K562 (cell line): ENCODE data around the gene HIVEP3. TPM values are rescaled to one million over a fixed set of nuclear protein-coding genes. Genes with fewer than 3 reads are reported as not detected.

ENCODE experiments used
- ATAC-seq: fragments of 200-7000 bp; cut with Tn5 transposase; 3 replicates; pipeline ENCODE4 v1.9.1; 2020; ENCODE audit warnings: moderate library complexity
- BruUV-seq: library from RNA; stranded (reverse); fragments of 400-500 nt; replicated peaks from 2 replicates; lab custom pipeline; 2021; lab: Mats Ljungman, UMichigan
- CTCF ChIA-PET: fragments of 300-600 bp; formaldehyde crosslinking; extraction: SDS; loops from one replicate; lab custom pipeline; 2021; ENCODE audit warnings: low intra/inter-chr PET ratio; lab: Yijun Ruan, JAX
- POLR2A ChIA-PET: fragments of 300-600, 350-650 bp; sonication (Branson Sonifier 250); formaldehyde crosslinking; extraction: SDS; loops from one replicate; lab custom pipeline; 2021; ENCODE audit warnings: antibody characterized with exemption, inconsistent platforms; lab: Yijun Ruan, JAX
- DNase-seq, 4 experiments: peaks; one replicate each; pipeline versions ENCODE4 v3.0.0 to v3.0.0-alpha.2; 2011 to 2018; ENCODE audit warnings: low spot score in 3 of 4, mixed read lengths in 3 of 4; ENCODE audit errors: extremely low read depth in 1 of 4
- FAIRE-seq: peaks from 2 replicates; lab custom pipeline; 2011; peaks lifted over from hg19 to GRCh38; lab: Jason Lieb, UNC
- H2AFZ ChIP-seq: 2 replicates; pipeline ENCODE4 v1.6.0; 2011; ENCODE audit warnings: low read depth, low read length, control low read depth, inconsistent platforms
- H3K27ac ChIP-seq: fragments of 200-600 bp; 3 replicates; pipeline ENCODE4 v1.8.0; 2011; ENCODE audit warnings: low read depth, mild to moderate bottlenecking, control low read depth, inconsistent platforms, low read length, moderate library complexity, mixed read lengths; ENCODE audit errors: extremely low read depth
- H3K27me3 ChIP-seq, 2 experiments: fragments of 300-600 bp in 1 of 2; 2 replicates in 1 of 2; 3 replicates in 1 of 2; pipeline versions ENCODE4 v1.6.0 to v1.8.0; 2011; ENCODE audit warnings: inconsistent platforms in 2 of 2, low read length in 2 of 2, mild to moderate bottlenecking in 1 of 2, mixed read lengths in 1 of 2, moderate library complexity in 1 of 2; ENCODE audit not compliant: control insufficient read depth in 2 of 2, insufficient read depth in 2 of 2
- H3K36me3 ChIP-seq: fragments of 300-600 bp; 3 replicates; pipeline ENCODE4 v1.8.0; 2011; ENCODE audit warnings: mild to moderate bottlenecking, low read length, inconsistent platforms; ENCODE audit not compliant: control insufficient read depth, insufficient read depth
- H3K4me1 ChIP-seq, 2 experiments: fragments of 200-600 bp in 1 of 2; replicated peaks in 1 of 2; 2 replicates in 1 of 2; 3 replicates in 1 of 2; pipeline versions ENCODE4 v1.5.1 to v1.8.0; 2011; ENCODE audit warnings: inconsistent platforms in 2 of 2, low read length in 2 of 2, mild to moderate bottlenecking in 1 of 2, mixed read lengths in 1 of 2, moderate library complexity in 1 of 2; ENCODE audit not compliant: control insufficient read depth in 2 of 2, insufficient read depth in 2 of 2
- H3K4me2 ChIP-seq: 2 replicates; pipeline ENCODE4 v1.6.1; 2011; ENCODE audit warnings: low read length, control low read depth, inconsistent platforms, mixed read lengths; ENCODE audit not compliant: insufficient read depth
- H3K4me3 ChIP-seq: fragments of 200-600 bp; sonication (generic), shearing (Covaris generic); 2 replicates; pipeline ENCODE4 v1.5.1; 2016; ENCODE audit warnings: control low read depth, inconsistent platforms
- H3K79me2 ChIP-seq: fragments of 200-600 bp; 3 replicates; pipeline ENCODE4 v1.8.0; 2011; ENCODE audit warnings: low read length, inconsistent platforms; ENCODE audit not compliant: control insufficient read depth, insufficient read depth
- H3K9ac ChIP-seq, 2 experiments: 2 replicates each; pipeline versions ENCODE4 v1.6.0 to v1.6.1; 2011; ENCODE audit warnings: low read depth in 2 of 2, low read length in 2 of 2, control low read depth in 1 of 2, inconsistent platforms in 1 of 2, mild to moderate bottlenecking in 1 of 2, mixed read lengths in 1 of 2; ENCODE audit not compliant: insufficient read depth in 1 of 2
- H3K9me1 ChIP-seq: one replicate; pipeline ENCODE4 v1.6.0; 2011; ENCODE audit warnings: inconsistent platforms, mild to moderate bottlenecking, low read length, moderate library complexity; ENCODE audit not compliant: control insufficient read depth, insufficient read depth
- H3K9me3 ChIP-seq: replicated peaks from 2 replicates; pipeline ENCODE4 v1.5.1; 2011; ENCODE audit warnings: low read depth, low read length, inconsistent platforms; ENCODE audit not compliant: control insufficient read depth, insufficient read depth
- H4K20me1 ChIP-seq: replicated peaks from 2 replicates; pipeline ENCODE4 v1.6.1; 2011; ENCODE audit warnings: low read length, inconsistent platforms, mixed read lengths; ENCODE audit not compliant: control insufficient read depth, insufficient read depth
- E2F4 ChIP-seq: sonication (generic); formaldehyde crosslinking; IDR thresholded peaks from 2 replicates; pipeline ENCODE4 v1.8.0; 2022; ENCODE audit warnings: mild to moderate bottlenecking, low read depth, missing genetic modification reagents
- GABPA ChIP-seq: fragments of 200-800 bp; sonication (Bioruptor generic); conservative IDR thresholded peaks from 2 replicates; pipeline ENCODE4 v1.6.1; 2016; ENCODE audit warnings: low read depth, missing genetic modification characterization, missing compliant biosample characterization
- NCOR1 ChIP-seq: fragments of 450-650 bp; IDR thresholded peaks from 2 replicates; pipeline ENCODE4 v1.6.1; 2016; ENCODE audit warnings: mild to moderate bottlenecking, moderate library complexity
- NFYB ChIP-seq: IDR thresholded peaks from 2 replicates; pipeline ENCODE4 v1.6.1; 2011; ENCODE audit warnings: mild to moderate bottlenecking, moderate library complexity; ENCODE audit not compliant: insufficient read length; ENCODE audit errors: extremely low read depth
- NUFIP1 ChIP-seq: fragments of 450-650 bp; IDR thresholded peaks from 2 replicates; pipeline ENCODE4 v1.6.1; 2018; ENCODE audit not compliant: partially characterized antibody
- RBM15 ChIP-seq: fragments of 200-400 bp; formaldehyde crosslinking; IDR thresholded peaks from 2 replicates; pipeline ENCODE4 v1.6.1; 2018; ENCODE audit warnings: mild to moderate bottlenecking, low read length, moderate library complexity; ENCODE audit not compliant: insufficient read depth
- RBM22 ChIP-seq: fragments of 200-400 bp; formaldehyde crosslinking; IDR thresholded peaks from 2 replicates; pipeline ENCODE4 v1.6.1; 2018; ENCODE audit warnings: low read length, low read depth; ENCODE audit not compliant: poor library complexity, severe bottlenecking
- SMAD2 ChIP-seq: fragments of 150-350 bp; IDR thresholded peaks from 2 replicates; pipeline ENCODE4 v1.6.1; 2014; ENCODE audit warnings: low read depth, mild to moderate bottlenecking, low read length
- SOX6 ChIP-seq: fragments of 450-650 bp; IDR thresholded peaks from 2 replicates; pipeline ENCODE4 v1.6.1; 2014; ENCODE audit warnings: mild to moderate bottlenecking
- SREBF2 ChIP-seq: sonication (generic); formaldehyde crosslinking; IDR thresholded peaks from 2 replicates; pipeline ENCODE4 v1.4.0; 2020; ENCODE audit warnings: mild to moderate bottlenecking, missing genetic modification reagents
- ZFPM2 ChIP-seq: fragments of 250-450 bp; sonication (Bioruptor Pico); IDR thresholded peaks from 2 replicates; pipeline ENCODE4 v1.5.1; 2022; ENCODE audit warnings: mild to moderate bottlenecking
- ZNF184 ChIP-seq: sonication (generic); formaldehyde crosslinking; IDR thresholded peaks from 2 replicates; pipeline ENCODE4 v1.5.0; 2020; ENCODE audit warnings: missing genetic modification reagents
- ZNF311 ChIP-seq: fragments of 250-450 bp; sonication (Bioruptor Pico); IDR thresholded peaks from 2 replicates; pipeline ENCODE4 v1.4.0; 2020; ENCODE audit warnings: mild to moderate bottlenecking, moderate library complexity
- WGBS: fragments of 100-300 bp; shearing (Covaris generic); methylation state at CpG from one replicate; pipeline ENCODE4 v1.1.6; 2016; ENCODE audit warnings: low coverage, mixed read lengths; ENCODE audit not compliant: insufficient coverage; ENCODE audit errors: missing lambda C conversion rate; 5-methylcytosine and 5-hydroxymethylcytosine counted together
- in situ Hi-C: fragments of 300-500 bp; cut with MboI; formaldehyde crosslinking; loops from 4 replicates; pipeline ENCODE4 v1.15.0; 2018; ENCODE audit warnings: inconsistent platforms, mixed read lengths
- intact Hi-C: fragments of 100-400 bp; cut with micrococcal nuclease; formaldehyde crosslinking; loops from 2 replicates; pipeline ENCODE4 v1.14.2; 2022
- polyA plus RNA-seq, 8 experiments: library from polyadenylated mRNA; depleted of rRNA in 4 of 8; stranded (reverse) in 5 of 8; unstranded in 3 of 8; fragments of >200 nt; fragmentation: Nextera tagmentation in 2 of 8; fragmentation: Illumina TruSeq in 1 of 8; extraction: Ambion mirVana in 2 of 8; extraction: Trizol in 1 of 8; gene quantifications; 2 replicates each; pipeline versions ENCODE4 v1.2.1 to v1.2.3, GENCODE V29; 2011 to 2014; ENCODE audit warnings: inconsistent platforms in 1 of 8, missing spikeins in 1 of 8
- total RNA-seq, 7 experiments: library from RNA; depleted of rRNA in 6 of 7; stranded (reverse); fragments of >200 nt in 6 of 7; fragmentation: Illumina TruSeq in 2 of 7; extraction: Trizol in 2 of 7; gene quantifications; 2 replicates each; pipeline versions ENCODE4 v1.2.1 to v1.2.3, GENCODE V29; 2011 to 2021; ENCODE audit warnings: low replicate concordance in 1 of 7
- TF ChIP-seq, protein P1 (sequence below), 2 experiments: fragments of 450-650 bp; conservative IDR thresholded peaks; 2 replicates each; pipeline ENCODE4 v1.6.1; 2017; ENCODE audit warnings: mild to moderate bottlenecking in 2 of 2, moderate library complexity in 2 of 2
- TF ChIP-seq, protein P2 (sequence below): fragments of 250-450 bp; sonication (Bioruptor Pico); IDR thresholded peaks from 2 replicates; pipeline ENCODE4 v1.6.1; 2021; ENCODE audit warnings: mild to moderate bottlenecking
- TF ChIP-seq, protein P3 (sequence below): IDR thresholded peaks from 2 replicates; pipeline ENCODE4 v1.6.1; 2011; ENCODE audit warnings: borderline replicate concordance, low read depth, mild to moderate bottlenecking, moderate library complexity, low read length; ENCODE audit not compliant: insufficient read depth, poor library complexity, severe bottlenecking

Gene HIVEP3
- total and polyA plus RNA-seq, 9 of the 15 experiments (the other 6 are each of a cell fraction or from before 2014, with no cell fraction given): 0.09 to 0.58 (median 0.34) TPM; not detected in 1

- Histone ChIP-seq H3K27ac (no peak overlapping the region), H3K9me3 (no peaks in the 10 kb centered on the region), H3K36me3 (no peaks in the 10 kb centered on the region), H3K79me2 (no peaks in the 10 kb centered on the region), H4K20me1 (no peaks in the 10 kb centered on the region), H3K9me1 (no peaks in the 10 kb centered on the region), H2AFZ (no peak overlapping the region), H3K4me2 (no peak overlapping the region), H3K4me3 (no peak overlapping the region), H3K27me3 (no peaks in the 10 kb centered on the region), H3K4me1 (peaks cover 0 to 26% of the 10 kb centered on the region in 2 experiments; a peak in 4 of 5 replicates), H3K9ac (no peak overlapping the region)
- ATAC-seq (no peak), DNase-seq (no peak), FAIRE-seq (no peak)
- in situ Hi-C loops (no loop called here), intact Hi-C loops (no loop called here)
- ChIA-PET CTCF (no interaction called here), POLR2A (interaction anchor here (1.0 to 1.4 kb wide), 3 partner anchors 7 to 17 kb away, joined by 3 to 4 read pairs (median 4); no protein-coding TSS in a partner anchor)
- no TSS peak for BruUV-seq
- WGBS: 13% methylated on average over 5 of the region's 5 CpGs
- TF ChIP-seq NCOR1 (no peak), SOX6 (peak; percentile 36; the same call in 1 of the 2 replicates), ZNF311 (CRISPR knock-in tag) (no peak), ZNF184 (CRISPR knock-in tag) (no peak), E2F4 (CRISPR knock-in tag) (no peak), SREBF2 (CRISPR knock-in tag) (no peak), RBM22 (no peak), GABPA (tag) (no peak), NFYB (no peak), NUFIP1 (no peak), SMAD2 (no peak), RBM15 (no peak), ZFPM2 (CRISPR knock-in tag) (no peak)
- TF ChIP-seq, protein P1, sequence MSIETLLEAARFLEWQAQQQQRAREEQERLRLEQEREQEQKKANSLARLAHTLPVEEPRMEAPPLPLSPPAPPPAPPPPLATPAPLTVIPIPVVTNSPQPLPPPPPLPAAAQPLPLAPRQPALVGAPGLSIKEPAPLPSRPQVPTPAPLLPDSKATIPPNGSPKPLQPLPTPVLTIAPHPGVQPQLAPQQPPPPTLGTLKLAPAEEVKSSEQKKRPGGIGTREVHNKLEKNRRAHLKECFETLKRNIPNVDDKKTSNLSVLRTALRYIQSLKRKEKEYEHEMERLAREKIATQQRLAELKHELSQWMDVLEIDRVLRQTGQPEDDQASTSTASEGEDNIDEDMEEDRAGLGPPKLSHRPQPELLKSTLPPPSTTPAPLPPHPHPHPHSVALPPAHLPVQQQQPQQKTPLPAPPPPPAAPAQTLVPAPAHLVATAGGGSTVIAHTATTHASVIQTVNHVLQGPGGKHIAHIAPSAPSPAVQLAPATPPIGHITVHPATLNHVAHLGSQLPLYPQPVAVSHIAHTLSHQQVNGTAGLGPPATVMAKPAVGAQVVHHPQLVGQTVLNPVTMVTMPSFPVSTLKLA (conservative IDR thresholded peaks at IDR 0.05): peak in 1 of 2 experiments; percentile 28; a peak in 1 of 4 replicates
- TF ChIP-seq, protein P2, sequence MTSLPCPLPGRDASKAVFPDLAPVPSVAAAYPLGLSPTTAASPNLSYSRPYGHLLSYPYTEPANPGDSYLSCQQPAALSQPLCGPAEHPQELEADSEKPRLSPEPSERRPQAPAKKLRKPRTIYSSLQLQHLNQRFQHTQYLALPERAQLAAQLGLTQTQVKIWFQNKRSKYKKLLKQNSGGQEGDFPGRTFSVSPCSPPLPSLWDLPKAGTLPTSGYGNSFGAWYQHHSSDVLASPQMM (CRISPR knock-in tag): no peak
- TF ChIP-seq, protein P3, sequence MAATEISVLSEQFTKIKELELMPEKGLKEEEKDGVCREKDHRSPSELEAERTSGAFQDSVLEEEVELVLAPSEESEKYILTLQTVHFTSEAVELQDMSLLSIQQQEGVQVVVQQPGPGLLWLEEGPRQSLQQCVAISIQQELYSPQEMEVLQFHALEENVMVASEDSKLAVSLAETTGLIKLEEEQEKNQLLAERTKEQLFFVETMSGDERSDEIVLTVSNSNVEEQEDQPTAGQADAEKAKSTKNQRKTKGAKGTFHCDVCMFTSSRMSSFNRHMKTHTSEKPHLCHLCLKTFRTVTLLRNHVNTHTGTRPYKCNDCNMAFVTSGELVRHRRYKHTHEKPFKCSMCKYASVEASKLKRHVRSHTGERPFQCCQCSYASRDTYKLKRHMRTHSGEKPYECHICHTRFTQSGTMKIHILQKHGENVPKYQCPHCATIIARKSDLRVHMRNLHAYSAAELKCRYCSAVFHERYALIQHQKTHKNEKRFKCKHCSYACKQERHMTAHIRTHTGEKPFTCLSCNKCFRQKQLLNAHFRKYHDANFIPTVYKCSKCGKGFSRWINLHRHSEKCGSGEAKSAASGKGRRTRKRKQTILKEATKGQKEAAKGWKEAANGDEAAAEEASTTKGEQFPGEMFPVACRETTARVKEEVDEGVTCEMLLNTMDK: no peak
Observed at GRCh38 chr1:41880950-41881885, 37.5 kb downstream of the HIVEP3 start.
